ENCODE results near the gene CALML3.

GRCh38 chr10:5549462-5550249, 24.9 kb downstream of the CALML3 start:
- TF ChIP-seq REST (IDR thresholded peaks at IDR 0.05; ENCODE audit: low read depth) (no peak), MAX (IDR thresholded peaks at IDR 0.05) (no peak), TAF1 (IDR thresholded peaks at IDR 0.05; ENCODE audit: low read depth) (no peak)

Measured in Ishikawa (cell line).